Osteoblast (primary cell): ENCODE results near the gene MUS81. TPM values are rescaled to one million over a fixed set of nuclear protein-coding genes. Genes with fewer than 3 reads are reported as not detected.
"Not testable (repeated sequence)": the region's sequence is repeated elsewhere in the genome, so short reads cannot be mapped to it uniquely, and the experiment has no call there.

Experiments used
- DNase-seq: peaks from one replicate; pipeline ENCODE4 v3.0.0; 2011; ENCODE audit warnings: low spot score, mixed read lengths; ENCODE audit not compliant: insufficient read length; ENCODE audit errors: missing footprints
- H2AFZ ChIP-seq: 2 replicates; pipeline ENCODE4 v1.6.0; 2011; ENCODE audit warnings: mild to moderate bottlenecking, low read length
- H3K27ac ChIP-seq: 2 replicates; pipeline ENCODE4 v1.5.1; 2011; ENCODE audit warnings: mild to moderate bottlenecking, low read depth, low read length, moderate library complexity
- H3K27me3 ChIP-seq: 2 replicates; pipeline ENCODE4 v1.6.0; 2012; ENCODE audit warnings: mild to moderate bottlenecking, control low read depth, inconsistent platforms, low read length, moderate library complexity; ENCODE audit not compliant: insufficient read depth
- H3K36me3 ChIP-seq: 2 replicates; pipeline ENCODE4 v1.5.1; 2011; ENCODE audit warnings: mild to moderate bottlenecking, low read length, control low read depth, moderate library complexity; ENCODE audit not compliant: insufficient read depth
- H3K4me1 ChIP-seq: 2 replicates; pipeline ENCODE4 v1.5.1; 2011; ENCODE audit warnings: mild to moderate bottlenecking, low read length, control low read depth, moderate library complexity; ENCODE audit not compliant: insufficient read depth
- H3K4me2 ChIP-seq: 2 replicates; pipeline ENCODE4 v1.6.0; 2011; ENCODE audit warnings: mild to moderate bottlenecking, low read length; ENCODE audit not compliant: insufficient read depth
- H3K4me3 ChIP-seq: fragments of 200-600 bp; sonication (generic); 3 replicates; pipeline ENCODE4 v1.5.1; 2012; ENCODE audit warnings: mild to moderate bottlenecking, low read length, inconsistent platforms; ENCODE audit not compliant: insufficient read depth
- H3K79me2 ChIP-seq: 2 replicates; pipeline ENCODE4 v1.6.0; 2012; ENCODE audit warnings: mild to moderate bottlenecking, low read length, control low read depth, inconsistent platforms; ENCODE audit not compliant: insufficient read depth
- H3K9me3 ChIP-seq: 2 replicates; pipeline ENCODE4 v1.5.1; 2011; ENCODE audit warnings: low read depth, low read length, control low read depth
- H4K20me1 ChIP-seq: 2 replicates; pipeline ENCODE4 v1.6.0; 2012; ENCODE audit warnings: mild to moderate bottlenecking, low read length, control low read depth; ENCODE audit not compliant: insufficient read depth
- CTCF ChIP-seq: IDR thresholded peaks from 2 replicates; pipeline ENCODE4 v1.5.1; 2011; ENCODE audit warnings: mild to moderate bottlenecking, low read depth, low read length, moderate library complexity; ENCODE audit errors: extremely low read depth
- total RNA-seq: library from RNA; depleted of rRNA; stranded (reverse); fragments of >200 nt; gene quantifications from 2 replicates; pipeline ENCODE4 v1.2.3, GENCODE V29; 2012

The MUS81 gene
- total RNA-seq, 1 donor = 53.6 TPM

- Histone ChIP-seq H3K4me1 (peaks cover 48% of the 10 kb centered on the region), H3K4me3 (peak within 1 kb of the TSS; percentile 95), H3K27ac (peak within 1 kb of the TSS; percentile 98), H3K9me3 (no peaks in the 10 kb centered on the region), H3K36me3 (peaks cover 49% of the 10 kb centered on the region), H2AFZ (peak within 1 kb of the TSS; percentile 88), H3K79me2 (peaks cover 63% of the 10 kb centered on the region), H3K27me3 (no peaks in the 10 kb centered on the region), H4K20me1 (peaks cover 45% of the 10 kb centered on the region), H3K4me2 (peak within 1 kb of the TSS; percentile 100)
- peak; percentile 100 for DNase-seq
- TF ChIP-seq CTCF = peak; percentile 72
Measured at GRCh38 chr11:65888163-65888814, 28.1 kb downstream of the MUS81 start, which contains the start of gene FIBP. Gene FIBP, minus strand, starts transcription at chr11:65888471. Its CDS starts 53 bp downstream, at chr11:65888418.

- DNase-seq = peak; percentile 99
- TF ChIP-seq CTCF = no peak
- H3K36me3 ChIP-seq = peaks cover 46% of the 10 kb centered on the region
- no peaks in the 10 kb centered on the region for H3K9me3 ChIP-seq
- H3K79me2 ChIP-seq = peaks cover 65% of the 10 kb centered on the region
- peak within 1 kb of the TSS; percentile 95 for H3K4me3 ChIP-seq
- peaks cover 44% of the 10 kb centered on the region for H4K20me1 ChIP-seq
- H2AFZ ChIP-seq = no peak within 1 kb of the TSS
- H3K27ac ChIP-seq = peak within 1 kb of the TSS; percentile 98
- no peaks in the 10 kb centered on the region for H3K27me3 ChIP-seq
- H3K4me2 ChIP-seq = peak within 1 kb of the TSS; percentile 100
- peaks cover 68% of the 10 kb centered on the region for H3K4me1 ChIP-seq
Measured at GRCh38 chr11:65890324-65891218, 30.3 kb downstream of the MUS81 start, which contains the start of gene CCDC85B. Gene CCDC85B, plus strand, starts transcription at chr11:65890673. Its CDS starts 111 bp downstream, at chr11:65890784.

GRCh38 chr11:65891219-65892136 is 31.2 kb downstream of the MUS81 start:
- Histone ChIP-seq H2AFZ (no peak overlapping the region), H4K20me1 (peaks cover 50% of the 10 kb centered on the region), H3K4me1 (peaks cover 77% of the 10 kb centered on the region), H3K79me2 (peaks cover 66% of the 10 kb centered on the region), H3K4me2 (peak overlapping the region; percentile 100), H3K36me3 (peaks cover 48% of the 10 kb centered on the region), H3K9me3 (no peaks in the 10 kb centered on the region), H3K27me3 (no peaks in the 10 kb centered on the region), H3K27ac (peak overlapping the region; percentile 98), H3K4me3 (peak overlapping the region; percentile 95)
- DNase-seq = peak; percentile 86
- peak; percentile 26 for TF ChIP-seq CTCF

- not testable (repeated sequence) for H2AFZ ChIP-seq, H3K27me3 ChIP-seq, H3K9me3 ChIP-seq
- DNase-seq = peak; percentile 77
- Histone ChIP-seq H3K36me3 (peaks cover 49% of the 10 kb centered on the region), H4K20me1 (peaks cover 56% of the 10 kb centered on the region), H3K27ac (peak overlapping the region; percentile 98), H3K79me2 (peaks cover 66% of the 10 kb centered on the region), H3K4me3 (peak overlapping the region; percentile 95), H3K4me2 (peak overlapping the region; percentile 100), H3K4me1 (peaks cover 79% of the 10 kb centered on the region)
Measured at GRCh38 chr11:65892137-65892540, 31.9 kb downstream of the MUS81 start.
